Measurements from ENCODE around the gene PRTG.
"Not testable (repeated sequence)": the region's sequence is repeated elsewhere in the genome, so short reads cannot be mapped to it uniquely, and the experiment has no call there.

PRTG gene

GRCh38 chr15:55768670-55769185 lies 25.8 kb upstream of the PRTG start:
- ATAC-seq (ENCODE audit: low read depth), result no peak
- DNase-seq (ENCODE audit: low spot score in 2 of 2), result no peak
- no peaks in the 10 kb centered on the region for H3K9me3 Mint-ChIP-seq
- H3K27ac Mint-ChIP-seq, result no peak overlapping the region
- peaks cover 8% of the 10 kb centered on the region for H3K27me3 Mint-ChIP-seq
- H3K36me3 Mint-ChIP-seq, result no peaks in the 10 kb centered on the region
- H3K4me1 Mint-ChIP-seq, result no peaks in the 10 kb centered on the region
- H3K4me3 Mint-ChIP-seq, result no peak overlapping the region

GRCh38 chr15:55766676-55767075 lies 23.7 kb upstream of the PRTG start:
- Mint-ChIP-seq H3K9me3 (no peaks in the 10 kb centered on the region), H3K4me1 (no peaks in the 10 kb centered on the region), H3K27ac (no peak overlapping the region), H3K36me3 (no peaks in the 10 kb centered on the region), H3K27me3 (peaks cover 5% of the 10 kb centered on the region), H3K4me3 (no peak overlapping the region)
- DNase-seq (ENCODE audit: low spot score in 2 of 2) (no peak), ATAC-seq (ENCODE audit: low read depth) (no peak)

- ATAC-seq (ENCODE audit: low read depth), result no peak
- no peak for DNase-seq (ENCODE audit: low spot score in 2 of 2)
- no peaks in the 10 kb centered on the region for H3K36me3 Mint-ChIP-seq
- no peaks in the 10 kb centered on the region for H3K4me1 Mint-ChIP-seq
- no peak overlapping the region for H3K27ac Mint-ChIP-seq
- H3K9me3 Mint-ChIP-seq, result no peaks in the 10 kb centered on the region
- peaks cover 2% of the 10 kb centered on the region for H3K27me3 Mint-ChIP-seq
- no peak overlapping the region for H3K4me3 Mint-ChIP-seq
These were observed 21.4 kb upstream of the PRTG start for GRCh38 chr15:55764398-55764797.

GRCh38 chr15:55758580-55758986 lies 15.6 kb upstream of the PRTG start:
- no peaks in the 10 kb centered on the region for H3K9me3 Mint-ChIP-seq
- H3K27me3 Mint-ChIP-seq, result peaks cover 5% of the 10 kb centered on the region
- no peak overlapping the region for H3K27ac Mint-ChIP-seq
- H3K4me3 Mint-ChIP-seq, result no peak overlapping the region
- H3K4me1 Mint-ChIP-seq, result no peaks in the 10 kb centered on the region
- ATAC-seq (ENCODE audit: low read depth), result peak; percentile 37
- no peaks in the 10 kb centered on the region for H3K36me3 Mint-ChIP-seq
- no peak for DNase-seq (ENCODE audit: low spot score in 2 of 2)

GRCh38 chr15:55753433-55753832 lies 10.5 kb upstream of the PRTG start:
- not testable (repeated sequence) for H3K4me1 Mint-ChIP-seq; H3K27ac Mint-ChIP-seq; H3K36me3 Mint-ChIP-seq; H3K27me3 Mint-ChIP-seq; DNase-seq (ENCODE audit: low spot score in 2 of 2); ATAC-seq (ENCODE audit: low read depth); H3K4me3 Mint-ChIP-seq; H3K9me3 Mint-ChIP-seq

- Mint-ChIP-seq H3K9me3 (no peaks in the 10 kb centered on the region), H3K36me3 (no peaks in the 10 kb centered on the region), H3K4me1 (no peaks in the 10 kb centered on the region), H3K27me3 (peaks cover 2% of the 10 kb centered on the region), H3K4me3 (no peak overlapping the region), H3K27ac (no peak overlapping the region)
- ATAC-seq (ENCODE audit: low read depth) (no peak), DNase-seq (ENCODE audit: low spot score in 2 of 2) (no peak)
These were observed 7.8 kb upstream of the PRTG start for GRCh38 chr15:55750706-55751105.

- DNase-seq (ENCODE audit: low spot score in 2 of 2), result no peak
- Mint-ChIP-seq H3K4me1 (peaks cover 2% of the 10 kb centered on the region), H3K9me3 (no peaks in the 10 kb centered on the region), H3K27me3 (peaks cover 9% of the 10 kb centered on the region), H3K27ac (no peak overlapping the region), H3K4me3 (peak overlapping the region; percentile 61), H3K36me3 (no peaks in the 10 kb centered on the region)
- no peak for ATAC-seq (ENCODE audit: low read depth)
These were observed 1.0 kb upstream of the PRTG start for GRCh38 chr15:55743729-55744655.

GRCh38 chr15:55742498-55742926 lies 440 bp downstream of the PRTG start:
- Mint-ChIP-seq H3K27me3 (peaks cover 13% of the 10 kb centered on the region), H3K4me3 (peak overlapping the region; percentile 80), H3K36me3 (no peaks in the 10 kb centered on the region), H3K4me1 (peaks cover 2% of the 10 kb centered on the region), H3K27ac (no peak overlapping the region), H3K9me3 (no peaks in the 10 kb centered on the region)
- ATAC-seq (ENCODE audit: low read depth) (peak; percentile 55), DNase-seq (ENCODE audit: low spot score in 2 of 2) (peak in 1 of 2 donors; percentile 18)

GRCh38 chr15:55741833-55742497 lies 987 bp downstream of the PRTG start:
- no peak overlapping the region for H3K4me3 Mint-ChIP-seq
- no peak overlapping the region for H3K27ac Mint-ChIP-seq
- peak in 1 of 2 donors; percentile 12 for DNase-seq (ENCODE audit: low spot score in 2 of 2)

GRCh38 chr15:55740981-55741832 lies 1.7 kb downstream of the PRTG start:
- no peak overlapping the region for H3K27ac Mint-ChIP-seq
- no peaks in the 10 kb centered on the region for H3K9me3 Mint-ChIP-seq
- peaks cover 13% of the 10 kb centered on the region for H3K27me3 Mint-ChIP-seq
- no peak overlapping the region for H3K4me3 Mint-ChIP-seq
- ATAC-seq (ENCODE audit: low read depth), result no peak
- H3K36me3 Mint-ChIP-seq, result no peaks in the 10 kb centered on the region
- DNase-seq (ENCODE audit: low spot score in 2 of 2), result no peak
- H3K4me1 Mint-ChIP-seq, result peaks cover 2% of the 10 kb centered on the region

More at GRCh38 chr15:55741833-55742497, 987 bp downstream of the PRTG start:
- ATAC-seq (ENCODE audit: low read depth), result peak; percentile 31
- no peaks in the 10 kb centered on the region for H3K9me3 Mint-ChIP-seq
- H3K27me3 Mint-ChIP-seq, result peaks cover 13% of the 10 kb centered on the region
- H3K4me1 Mint-ChIP-seq, result peaks cover 2% of the 10 kb centered on the region
- H3K36me3 Mint-ChIP-seq, result no peaks in the 10 kb centered on the region

GRCh38 chr15:55740359-55740878 lies 2.5 kb downstream of the PRTG start:
- Mint-ChIP-seq H3K4me3 (no peak overlapping the region), H3K27me3 (peaks cover 13% of the 10 kb centered on the region), H3K36me3 (no peaks in the 10 kb centered on the region), H3K9me3 (no peaks in the 10 kb centered on the region), H3K4me1 (peaks cover 2% of the 10 kb centered on the region), H3K27ac (no peak overlapping the region)
- ATAC-seq (ENCODE audit: low read depth), result no peak
- DNase-seq (ENCODE audit: low spot score in 2 of 2), result no peak

GRCh38 chr15:55739641-55740040 lies 3.3 kb downstream of the PRTG start:
- no peaks in the 10 kb centered on the region for H3K9me3 Mint-ChIP-seq
- peaks cover 2% of the 10 kb centered on the region for H3K4me1 Mint-ChIP-seq
- H3K27me3 Mint-ChIP-seq, result peaks cover 13% of the 10 kb centered on the region
- DNase-seq (ENCODE audit: low spot score in 2 of 2) (no peak), ATAC-seq (ENCODE audit: low read depth) (no peak)
- no peak overlapping the region for H3K27ac Mint-ChIP-seq
- no peak overlapping the region for H3K4me3 Mint-ChIP-seq
- no peaks in the 10 kb centered on the region for H3K36me3 Mint-ChIP-seq

- Mint-ChIP-seq H3K4me3 (no peak overlapping the region), H3K27ac (no peak overlapping the region), H3K27me3 (peaks cover 12% of the 10 kb centered on the region), H3K9me3 (no peaks in the 10 kb centered on the region), H3K4me1 (peaks cover 2% of the 10 kb centered on the region), H3K36me3 (no peaks in the 10 kb centered on the region)
- DNase-seq (ENCODE audit: low spot score in 2 of 2) (no peak), ATAC-seq (ENCODE audit: low read depth) (no peak)
These were observed 4.2 kb downstream of the PRTG start for GRCh38 chr15:55738715-55739114.
